WTC11 (cell line): ENCODE results near the gene MARS1.

Experiments
- CREM ChIP-seq: sonication (generic); formaldehyde crosslinking; IDR thresholded peaks from 2 replicates; pipeline ENCODE4 v1.8.1; 2022; ENCODE audit warnings: mild to moderate bottlenecking, missing genetic modification reagents, moderate library complexity
- CTCF ChIP-seq: fragments of 200-600 bp; IDR thresholded peaks from 2 replicates; pipeline ENCODE4 v1.8.0; 2022; ENCODE audit warnings: antibody characterized with exemption
- E2F4 ChIP-seq: sonication (generic); formaldehyde crosslinking; IDR thresholded peaks from 2 replicates; pipeline ENCODE4 v1.8.1; 2022; ENCODE audit warnings: low read depth, mild to moderate bottlenecking, moderate library complexity, missing genetic modification reagents, borderline replicate concordance
- MAX ChIP-seq: sonication (generic); formaldehyde crosslinking; IDR thresholded peaks from 2 replicates; pipeline ENCODE4 v1.8.0; 2022; ENCODE audit warnings: mild to moderate bottlenecking, missing genetic modification reagents
- TEAD1 ChIP-seq: sonication (generic); formaldehyde crosslinking; IDR thresholded peaks from 2 replicates; pipeline ENCODE4 v1.8.0; 2022; ENCODE audit warnings: mild to moderate bottlenecking, missing genetic modification reagents

GRCh38 chr12:57546438-57547287, 58.8 kb downstream of the MARS1 start, which contains the start of gene DCTN2:
- no peak for TF ChIP-seq TEAD1 (CRISPR knock-in tag)
- TF ChIP-seq CTCF: no peak
- TF ChIP-seq MAX: no peak
- 0 out of 2 replicates have a peak, but pooled peaks have one; percentile 69 for TF ChIP-seq CREM (CRISPR knock-in tag)
- TF ChIP-seq E2F4 (CRISPR knock-in tag): no peak
